Loucy (cell line): ENCODE measurements around the gene EIF2B1.

Source experiments
- EZH2phosphoT487 ChIP-seq: fragments of 200-600 bp; IDR thresholded peaks from 2 replicates; pipeline ENCODE4 v1.6.1; 2018; ENCODE audit warnings: antibody characterized with exemption, mild to moderate bottlenecking, moderate library complexity, borderline replicate concordance
- TF ChIP-seq, protein P1 (sequence below): fragments of 200-600 bp; sonication (generic); conservative IDR thresholded peaks from 2 replicates; pipeline ENCODE4 v1.5.1; 2014; ENCODE audit warnings: mild to moderate bottlenecking, antibody characterized with exemption, low read length

DNA sequence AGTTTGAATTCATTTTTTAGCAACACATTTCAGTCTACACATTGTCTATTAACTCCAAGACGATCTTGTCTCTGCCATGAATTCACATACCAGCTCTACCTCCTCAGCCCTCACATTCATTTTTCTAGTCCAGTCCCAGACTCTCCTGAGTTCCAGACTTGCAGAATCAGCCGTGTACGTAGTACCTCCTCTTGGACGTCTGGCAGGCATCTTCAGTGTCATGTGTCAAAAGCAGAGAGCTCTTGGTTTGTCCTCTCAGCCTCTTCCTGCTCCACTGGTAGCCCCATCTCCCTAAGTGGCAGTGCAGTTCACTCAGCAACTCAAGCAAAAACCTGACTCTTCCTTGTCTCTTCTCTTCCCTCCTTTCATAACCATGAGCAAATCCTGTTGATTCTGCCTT is 22.9 kb upstream of the EIF2B1 start:
- TF ChIP-seq, protein P1, sequence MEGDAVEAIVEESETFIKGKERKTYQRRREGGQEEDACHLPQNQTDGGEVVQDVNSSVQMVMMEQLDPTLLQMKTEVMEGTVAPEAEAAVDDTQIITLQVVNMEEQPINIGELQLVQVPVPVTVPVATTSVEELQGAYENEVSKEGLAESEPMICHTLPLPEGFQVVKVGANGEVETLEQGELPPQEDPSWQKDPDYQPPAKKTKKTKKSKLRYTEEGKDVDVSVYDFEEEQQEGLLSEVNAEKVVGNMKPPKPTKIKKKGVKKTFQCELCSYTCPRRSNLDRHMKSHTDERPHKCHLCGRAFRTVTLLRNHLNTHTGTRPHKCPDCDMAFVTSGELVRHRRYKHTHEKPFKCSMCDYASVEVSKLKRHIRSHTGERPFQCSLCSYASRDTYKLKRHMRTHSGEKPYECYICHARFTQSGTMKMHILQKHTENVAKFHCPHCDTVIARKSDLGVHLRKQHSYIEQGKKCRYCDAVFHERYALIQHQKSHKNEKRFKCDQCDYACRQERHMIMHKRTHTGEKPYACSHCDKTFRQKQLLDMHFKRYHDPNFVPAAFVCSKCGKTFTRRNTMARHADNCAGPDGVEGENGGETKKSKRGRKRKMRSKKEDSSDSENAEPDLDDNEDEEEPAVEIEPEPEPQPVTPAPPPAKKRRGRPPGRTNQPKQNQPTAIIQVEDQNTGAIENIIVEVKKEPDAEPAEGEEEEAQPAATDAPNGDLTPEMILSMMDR, result no peak
- no peak for TF ChIP-seq EZH2phosphoT487
